GM12875 (cell line): ENCODE data around the gene TACR1.

Experiments
- H3K4me3 ChIP-seq: one replicate; pipeline ENCODE4 v1.5.1; 2011; ENCODE audit warnings: low read depth, low read length, control low read depth
- TF ChIP-seq, protein P1 (sequence below): IDR thresholded peaks from 2 replicates; pipeline ENCODE4 v1.5.1; 2011; ENCODE audit warnings: low read depth, mild to moderate bottlenecking, control low read depth, inconsistent platforms, low read length, moderate library complexity, borderline replicate concordance; ENCODE audit not compliant: insufficient read depth

TACR1 gene

DNA sequence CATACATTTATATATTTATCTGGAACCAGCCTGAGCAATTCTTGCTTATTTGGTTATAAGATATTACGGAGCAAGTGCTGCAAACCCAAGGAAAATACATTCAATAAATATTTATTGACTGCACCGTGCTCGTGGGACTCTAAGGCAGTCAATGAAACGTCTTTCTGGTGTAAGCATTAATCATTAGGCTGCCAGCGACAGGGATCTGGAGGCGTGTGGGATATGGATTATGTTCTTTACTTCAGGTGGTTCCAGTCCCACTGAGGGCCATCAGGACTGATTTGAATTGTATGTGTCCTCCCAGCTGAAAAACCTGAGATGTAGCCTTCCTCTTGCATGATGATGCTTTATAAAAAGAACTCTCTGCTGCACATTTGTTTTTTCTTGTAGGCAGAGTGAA lies 75.4 kb downstream of the TACR1 start:
- TF ChIP-seq, protein P1, sequence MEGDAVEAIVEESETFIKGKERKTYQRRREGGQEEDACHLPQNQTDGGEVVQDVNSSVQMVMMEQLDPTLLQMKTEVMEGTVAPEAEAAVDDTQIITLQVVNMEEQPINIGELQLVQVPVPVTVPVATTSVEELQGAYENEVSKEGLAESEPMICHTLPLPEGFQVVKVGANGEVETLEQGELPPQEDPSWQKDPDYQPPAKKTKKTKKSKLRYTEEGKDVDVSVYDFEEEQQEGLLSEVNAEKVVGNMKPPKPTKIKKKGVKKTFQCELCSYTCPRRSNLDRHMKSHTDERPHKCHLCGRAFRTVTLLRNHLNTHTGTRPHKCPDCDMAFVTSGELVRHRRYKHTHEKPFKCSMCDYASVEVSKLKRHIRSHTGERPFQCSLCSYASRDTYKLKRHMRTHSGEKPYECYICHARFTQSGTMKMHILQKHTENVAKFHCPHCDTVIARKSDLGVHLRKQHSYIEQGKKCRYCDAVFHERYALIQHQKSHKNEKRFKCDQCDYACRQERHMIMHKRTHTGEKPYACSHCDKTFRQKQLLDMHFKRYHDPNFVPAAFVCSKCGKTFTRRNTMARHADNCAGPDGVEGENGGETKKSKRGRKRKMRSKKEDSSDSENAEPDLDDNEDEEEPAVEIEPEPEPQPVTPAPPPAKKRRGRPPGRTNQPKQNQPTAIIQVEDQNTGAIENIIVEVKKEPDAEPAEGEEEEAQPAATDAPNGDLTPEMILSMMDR: no peak
- H3K4me3 ChIP-seq: no peak overlapping the region

DNA sequence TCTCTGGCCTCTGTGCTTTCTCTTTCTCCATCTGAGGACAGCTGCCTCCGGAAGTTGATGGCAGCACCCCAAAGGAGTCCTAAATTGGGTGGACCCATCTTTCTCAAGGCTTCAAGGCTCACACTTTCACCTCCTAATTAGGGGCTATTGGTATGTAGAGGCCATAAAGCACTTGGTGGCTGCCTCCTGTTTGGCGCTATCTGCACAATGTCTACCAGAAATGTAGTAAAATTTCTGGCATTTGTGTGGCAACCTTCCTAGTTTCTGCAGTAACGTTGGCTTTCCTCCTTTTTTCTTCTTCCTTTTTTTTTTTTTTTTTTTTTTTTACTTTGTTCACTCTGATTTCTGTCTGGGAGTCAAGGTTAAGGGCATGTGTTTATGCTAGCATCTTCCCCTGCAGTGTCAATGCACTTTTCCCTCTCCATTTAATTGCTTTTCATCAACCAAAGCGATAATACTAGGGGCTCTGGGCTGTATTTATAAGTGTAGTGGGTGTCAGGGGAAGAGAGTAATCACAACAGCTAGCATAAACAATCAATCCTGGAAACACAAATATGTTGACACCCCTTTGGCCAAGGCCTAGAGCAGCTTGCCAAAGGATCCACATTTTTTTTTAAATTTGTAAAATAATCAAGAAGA lies 86.0 kb downstream of the TACR1 start:
- TF ChIP-seq, protein P1: no peak
- no peak overlapping the region for H3K4me3 ChIP-seq

DNA sequence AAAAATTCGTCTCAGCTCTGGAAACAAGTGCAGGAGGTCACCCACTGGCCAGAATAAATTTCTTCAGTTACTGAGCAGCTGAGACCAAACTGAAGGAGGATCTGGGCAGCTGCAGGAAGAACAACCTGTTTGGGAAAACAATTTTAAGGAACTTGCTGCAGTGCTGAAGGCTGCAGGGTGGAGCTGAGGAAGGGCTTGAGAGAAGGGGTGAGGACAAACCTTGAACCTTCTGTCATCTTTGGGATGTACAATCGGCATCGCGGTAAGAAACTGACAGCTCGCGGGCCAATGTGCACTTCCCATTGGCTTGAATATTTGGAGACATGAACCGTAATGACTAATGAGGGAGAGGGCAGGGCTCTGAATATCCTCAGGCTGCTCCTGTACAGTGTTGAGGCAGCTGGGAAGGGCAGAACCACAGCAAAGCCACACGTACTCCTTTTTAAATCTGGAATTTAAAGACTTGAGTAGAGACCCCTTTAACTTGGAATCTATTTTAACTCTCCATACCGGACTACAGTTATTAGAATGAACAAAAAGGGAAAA lies 90.3 kb downstream of the TACR1 start:
- no peak overlapping the region for H3K4me3 ChIP-seq
- TF ChIP-seq, protein P1: no peak

DNA sequence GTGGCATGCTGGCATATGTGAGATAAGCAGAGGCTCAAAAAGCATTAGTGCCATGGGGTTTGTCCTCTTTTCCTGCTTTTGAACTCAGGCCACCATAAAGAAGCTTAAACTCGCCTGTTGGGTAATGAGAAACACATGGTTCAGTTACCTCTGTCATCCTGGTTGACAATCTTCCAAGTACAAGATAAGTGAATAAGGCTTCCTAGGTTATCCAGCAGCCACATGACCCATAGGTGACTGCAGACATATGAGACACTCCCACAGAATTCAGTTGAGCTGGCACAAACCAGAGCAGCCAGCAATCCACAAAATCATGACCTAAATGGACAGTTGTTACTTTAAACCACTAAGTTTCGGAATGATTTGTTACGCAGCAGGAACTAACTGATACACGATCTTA lies 97.3 kb downstream of the TACR1 start:
- no peak overlapping the region for H3K4me3 ChIP-seq
- TF ChIP-seq, protein P1: no peak

DNA sequence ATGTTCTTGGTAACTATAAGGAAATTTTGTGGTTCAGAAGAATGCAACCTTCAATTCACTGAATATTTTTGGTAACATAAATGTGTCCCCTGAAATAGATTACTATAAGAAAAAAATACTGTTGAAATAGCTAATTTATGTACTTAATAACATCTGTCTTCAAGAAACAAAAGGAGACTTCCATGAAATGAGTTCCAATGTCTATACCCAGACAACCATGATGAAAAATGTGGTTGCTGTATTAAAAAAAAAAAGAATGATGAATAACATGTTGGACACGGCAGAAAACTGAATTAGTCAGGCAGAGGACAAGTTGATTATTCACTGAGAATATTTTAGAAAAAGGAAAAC lies 98.5 kb downstream of the TACR1 start:
- TF ChIP-seq, protein P1: no peak
- no peak overlapping the region for H3K4me3 ChIP-seq

DNA sequence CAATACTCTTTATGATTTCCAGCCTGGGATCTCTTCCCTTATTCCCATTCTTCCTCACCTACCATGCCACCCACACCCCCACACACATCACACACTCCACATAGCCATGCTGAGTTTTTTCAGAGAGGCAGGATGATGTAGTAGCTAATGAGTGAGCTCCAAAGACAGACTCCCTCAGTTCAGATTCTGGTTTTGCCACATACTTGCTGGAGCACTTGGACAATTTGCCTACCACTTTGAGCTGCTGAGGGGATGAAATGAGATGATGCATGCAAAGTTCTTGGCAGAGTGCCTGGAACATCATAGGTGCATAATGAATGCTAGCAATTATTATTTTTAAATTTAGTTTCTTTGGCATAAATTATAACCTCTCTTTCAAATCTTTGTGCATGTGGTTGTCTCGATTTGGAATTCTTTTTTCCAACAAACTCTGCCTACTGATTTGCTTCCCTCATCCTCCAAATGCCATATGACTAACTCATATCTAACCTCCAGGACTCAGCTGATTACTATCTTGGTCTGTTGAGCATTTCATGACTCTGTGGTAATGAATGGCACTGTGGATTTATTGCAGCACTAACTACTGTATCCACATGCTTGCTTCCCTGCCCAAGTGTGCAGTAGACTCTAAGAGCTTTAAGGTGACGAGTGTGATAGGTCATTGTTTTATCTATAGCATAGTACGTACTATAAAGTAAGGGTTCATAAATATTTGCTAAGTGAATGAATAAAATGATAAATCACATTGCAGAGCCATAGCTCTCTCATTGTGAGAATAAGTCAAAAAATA lies 99.1 kb downstream of the TACR1 start:
- H3K4me3 ChIP-seq: no peak overlapping the region
- TF ChIP-seq, protein P1: no peak

DNA sequence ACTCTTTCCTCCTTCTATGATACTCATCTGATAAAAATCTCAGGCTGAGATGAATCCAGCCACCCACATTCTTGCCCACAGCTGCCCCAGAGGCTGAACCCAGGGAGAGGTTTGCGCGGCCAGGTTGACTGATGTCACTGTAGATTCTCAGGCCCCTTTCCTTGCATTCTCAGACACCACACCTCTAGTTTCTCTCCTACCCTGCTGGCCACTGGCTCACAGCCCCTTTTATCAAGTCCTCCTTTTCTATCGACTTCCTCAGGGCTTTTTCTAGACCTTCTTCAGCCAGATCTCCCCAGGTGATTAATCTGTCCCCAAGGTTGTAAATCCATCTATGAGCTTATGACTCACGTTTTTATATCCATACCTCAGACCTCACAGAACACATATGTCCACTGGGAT lies 99.8 kb downstream of the TACR1 start:
- TF ChIP-seq, protein P1: no peak
- no peak overlapping the region for H3K4me3 ChIP-seq
